ENCODE data around the gene COQ3. TPM values are rescaled to one million over a fixed set of nuclear protein-coding genes. Genes with fewer than 3 reads are reported as not detected.
"Not testable (repeated sequence)": the region's sequence is repeated elsewhere in the genome, so short reads cannot be mapped to it uniquely, and the experiment has no call there.

The COQ3 gene
- total RNA-seq, 1 experiment from 2014 or later: 10.5 TPM

DNA sequence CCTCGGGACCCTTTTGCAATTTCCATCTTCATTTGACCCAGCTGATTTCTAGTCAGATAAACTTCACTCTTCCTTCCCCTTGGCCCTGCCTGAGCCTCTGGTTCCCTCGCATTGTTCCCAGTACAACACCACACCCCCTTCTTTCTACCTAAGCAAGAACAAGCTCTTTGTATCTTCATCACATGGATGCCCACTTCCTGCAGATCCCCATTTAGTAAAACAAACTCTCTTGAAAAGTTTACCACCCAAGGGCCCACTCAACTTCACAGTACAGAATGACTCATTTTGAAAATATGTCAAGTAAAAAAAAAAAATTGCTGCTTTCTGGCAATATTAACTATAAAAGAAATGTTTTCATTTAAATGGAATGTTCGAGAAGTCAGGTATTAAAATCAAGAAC is 49.7 kb downstream of the COQ3 start:
- no peak for DNase-seq (ENCODE audit: low spot score)
- in situ Hi-C loops (cut with HindIII; ENCODE audit: low sequenced_read_pairs): no loop called here

DNA sequence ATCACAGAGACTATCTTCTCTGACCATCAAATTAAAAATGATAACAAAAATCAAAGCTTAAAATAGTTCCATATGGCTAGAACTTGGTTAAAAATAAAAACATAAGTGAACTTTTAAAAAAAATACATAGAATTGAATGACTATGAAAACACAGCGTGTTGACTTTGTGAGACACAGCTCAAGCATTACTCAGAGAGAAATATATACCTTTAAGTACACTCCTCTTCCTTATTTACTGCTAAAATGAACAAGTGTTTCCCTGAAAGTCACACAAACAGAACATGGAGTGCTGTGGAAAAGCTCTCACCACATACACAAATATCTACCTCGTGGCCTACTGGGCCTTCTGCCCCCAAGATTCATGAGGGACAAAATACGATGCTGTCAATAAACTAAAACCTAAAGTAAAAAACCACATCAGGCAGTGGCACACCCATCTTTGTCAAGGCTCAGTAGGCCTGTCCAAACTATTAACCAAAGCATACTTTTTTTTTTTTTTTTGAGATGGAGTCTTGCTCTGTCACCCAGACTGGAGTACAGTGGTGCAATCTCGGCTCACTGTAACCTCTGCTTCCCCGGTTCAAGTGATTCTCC is 52.0 kb downstream of the COQ3 start:
- in situ Hi-C loops (cut with HindIII; ENCODE audit: low sequenced_read_pairs): no loop called here
- DNase-seq (ENCODE audit: low spot score): no peak

DNA sequence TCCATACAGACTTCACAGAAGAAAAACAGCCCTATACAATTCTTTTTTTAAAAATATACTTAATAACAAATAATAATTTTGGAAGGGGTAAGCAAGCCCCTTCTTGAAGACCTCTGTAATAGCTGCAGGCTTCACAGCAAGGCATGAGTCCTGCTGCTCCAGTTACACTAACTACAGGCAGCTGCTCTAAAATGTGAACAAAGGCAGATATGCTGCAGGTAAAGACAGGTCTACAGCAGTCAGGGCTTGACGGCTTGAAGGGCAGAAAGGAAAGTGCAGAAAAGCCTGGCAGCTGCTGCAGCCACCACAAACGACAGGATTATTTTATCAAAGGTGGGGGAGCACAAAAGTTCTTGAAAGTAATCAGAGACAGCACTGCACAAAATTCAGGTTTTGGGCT is 55.8 kb downstream of the COQ3 start:
- in situ Hi-C loops (cut with HindIII; ENCODE audit: low sequenced_read_pairs): no loop called here

DNA sequence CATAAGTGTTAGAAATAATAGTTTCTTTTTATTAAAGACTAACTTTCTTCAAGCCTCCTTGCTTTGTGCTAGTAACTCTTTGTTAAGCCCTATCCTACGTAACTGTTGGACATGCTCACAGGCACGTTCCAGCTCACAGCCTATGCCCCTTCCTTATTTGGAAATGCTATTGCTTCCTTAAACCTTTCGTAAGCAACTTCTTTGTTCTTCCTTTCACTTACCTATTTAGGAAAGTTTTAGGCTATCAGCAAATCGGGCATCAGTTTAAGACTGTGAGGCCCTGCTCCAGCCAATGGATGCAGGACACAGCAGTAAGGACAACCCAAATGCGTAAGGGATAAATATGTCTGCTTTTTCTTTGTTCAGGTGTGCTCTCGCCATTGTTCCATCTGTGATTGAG is 58.7 kb downstream of the COQ3 start:
- in situ Hi-C loops (cut with HindIII; ENCODE audit: low sequenced_read_pairs); DNase-seq (ENCODE audit: low spot score): not testable (repeated sequence)

More for the DNA sequence above, 55.8 kb downstream of the COQ3 start:
- DNase-seq (ENCODE audit: low spot score): peak; percentile 26

DNA sequence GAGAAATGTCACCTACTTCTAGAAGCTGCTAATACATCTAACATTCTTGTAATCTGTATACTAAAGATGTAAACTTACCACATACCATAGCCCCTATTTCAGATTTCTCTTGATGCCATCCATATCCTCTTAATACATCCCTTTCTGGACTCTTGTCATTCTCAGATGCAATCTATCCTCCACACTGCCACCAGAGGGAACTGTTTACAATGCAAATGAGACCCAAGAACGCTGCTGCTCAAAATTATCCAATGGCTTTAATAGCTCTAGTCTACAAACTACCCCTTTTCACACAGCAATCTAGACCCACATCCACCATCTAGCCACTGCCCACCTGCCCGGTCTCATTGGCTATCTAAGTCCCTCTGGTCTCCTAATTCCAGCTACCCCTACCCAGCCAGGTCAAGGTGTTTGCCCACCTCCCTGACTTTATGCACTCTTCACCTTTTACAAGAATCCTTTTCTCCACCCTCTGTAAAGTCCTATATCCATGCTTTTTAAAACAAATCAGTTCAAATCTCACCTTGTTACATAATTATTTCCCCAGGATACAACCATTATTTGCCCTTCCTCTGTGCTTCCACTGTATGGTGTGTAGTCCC is 59.4 kb downstream of the COQ3 start:
- DNase-seq (ENCODE audit: low spot score): peak; percentile 61
- in situ Hi-C loops (cut with HindIII; ENCODE audit: low sequenced_read_pairs): no loop called here

DNA sequence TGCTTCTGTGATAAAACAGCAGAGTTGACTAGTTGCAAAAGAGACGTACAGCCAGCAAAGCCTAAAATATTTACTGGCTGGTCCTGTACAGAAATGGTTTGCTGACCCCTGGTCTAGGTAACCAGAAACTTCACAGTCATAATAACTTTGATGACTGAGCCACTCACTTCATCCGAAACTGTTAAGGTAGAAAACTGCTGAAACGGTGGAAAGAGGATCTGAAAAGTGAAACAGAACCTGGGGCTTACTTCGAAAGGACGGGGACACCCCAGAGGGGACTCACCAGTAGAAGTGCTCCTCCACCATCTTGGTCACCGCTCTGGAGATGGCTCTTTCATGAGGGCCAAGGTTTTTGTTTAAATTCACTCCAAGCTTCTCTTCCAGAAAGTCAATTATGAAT is 60.9 kb downstream of the COQ3 start:
- in situ Hi-C loops (cut with HindIII; ENCODE audit: low sequenced_read_pairs): no loop called here
- DNase-seq (ENCODE audit: low spot score): no peak

DNA sequence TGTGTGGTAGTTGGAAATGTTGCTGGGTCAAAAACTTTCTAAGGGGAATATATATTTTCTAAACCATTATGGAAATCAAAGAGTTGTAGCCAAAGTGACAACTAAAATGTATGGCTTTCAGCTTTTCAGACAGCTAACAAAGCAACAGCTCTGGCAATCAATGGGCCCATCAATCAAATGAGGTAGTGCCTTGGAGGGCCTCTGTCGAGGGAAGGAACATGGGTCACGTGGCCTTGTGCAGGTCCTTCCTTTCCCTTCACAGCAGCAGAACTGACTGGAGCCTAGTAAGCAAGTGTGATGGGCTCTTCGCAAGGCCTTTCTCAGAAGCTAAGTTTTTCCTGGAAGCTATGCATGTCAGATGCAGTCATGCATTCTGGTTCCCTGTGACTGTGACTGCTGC is 62.5 kb downstream of the COQ3 start:
- no peak for DNase-seq (ENCODE audit: low spot score)
- in situ Hi-C loops (cut with HindIII; ENCODE audit: low sequenced_read_pairs): no loop called here

DNA sequence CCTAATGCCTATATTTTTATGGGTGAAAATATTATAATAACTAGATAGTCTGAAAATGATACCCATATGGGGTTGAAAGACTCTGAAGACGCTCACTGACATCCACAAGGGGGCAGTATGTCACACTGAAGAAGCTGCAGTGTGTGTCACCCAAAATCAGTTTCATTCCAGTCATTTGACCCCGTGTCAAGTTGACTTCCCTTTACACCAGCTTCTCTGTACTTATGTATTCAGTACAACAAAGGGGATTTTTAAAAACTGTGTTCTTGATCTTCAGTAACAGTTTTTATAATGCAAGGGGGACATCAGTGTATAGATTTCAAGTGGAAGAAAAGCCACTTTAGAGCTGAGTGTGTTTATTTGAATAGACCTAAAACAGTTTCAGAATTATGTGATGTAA is 63.8 kb downstream of the COQ3 start:
- in situ Hi-C loops (cut with HindIII; ENCODE audit: low sequenced_read_pairs): no loop called here

DNA sequence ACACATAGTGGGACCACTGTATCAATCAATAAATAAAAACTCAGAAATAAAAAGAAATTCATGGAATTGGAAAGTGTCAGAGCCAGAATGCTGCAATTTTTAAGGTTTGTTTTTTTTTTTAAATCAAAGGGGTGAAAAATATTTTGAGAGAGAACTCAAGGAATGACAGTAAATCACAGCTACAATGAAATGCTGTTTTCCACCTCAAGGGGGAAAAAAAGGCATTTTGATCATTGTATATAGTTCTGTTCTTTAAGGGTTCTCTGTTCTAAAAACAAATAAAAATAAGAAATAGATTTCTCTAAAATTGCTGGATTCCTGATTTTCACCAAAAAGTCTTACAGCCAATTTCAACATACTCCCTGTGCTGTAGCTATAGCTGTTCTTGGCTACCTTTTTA is 69.0 kb downstream of the COQ3 start:
- in situ Hi-C loops (cut with HindIII; ENCODE audit: low sequenced_read_pairs): no loop called here
- DNase-seq (ENCODE audit: low spot score): no peak

More for the DNA sequence above, 63.8 kb downstream of the COQ3 start:
- peak; percentile 67 for DNase-seq (ENCODE audit: low spot score)

Other genes starting within 250 kb of the COQ3 start
- 0.71 and 2.3 TPM in 2 replicates for gene FAXC, start 44.5 kb downstream of the COQ3 start, total RNA-seq (2014; rRNA removed; shearing (Covaris generic))
- 19.6 and 29.3 TPM in 2 replicates for gene PNISR, start 31.1 kb upstream of the COQ3 start, total RNA-seq (2014; rRNA removed; shearing (Covaris generic))
- 24.6 and 34.9 TPM in 2 replicates for gene USP45, start 121.2 kb upstream of the COQ3 start, total RNA-seq (2014; rRNA removed; shearing (Covaris generic))
- gene CCNC, start 174.5 kb upstream of the COQ3 start, total RNA-seq (2014; rRNA removed; shearing (Covaris generic)): 130 and 168 TPM in 2 replicates
- gene PRDM13, start 212.6 kb upstream of the COQ3 start, total RNA-seq (2014; rRNA removed; shearing (Covaris generic)): 0.06 and 0.34 TPM in 2 replicates

Measured in G401 (cell line).